Parathyroid adenoma (tissue), 2 donors: ENCODE data around the gene FAM131B.

Source experiments
- H2AFZ ChIP-seq: fragments of 300-600 bp; sonication (generic); one replicate; pipeline ENCODE4 v1.7.0; 2017; ENCODE audit warnings: antibody characterized with exemption, mild to moderate bottlenecking
- H3K27ac ChIP-seq: fragments of 300-600 bp; sonication (generic); one replicate; pipeline ENCODE4 v1.7.0; 2017
- H3K27me3 ChIP-seq: fragments of 300-600 bp; sonication (generic); one replicate; pipeline ENCODE4 v1.7.0; 2017; ENCODE audit warnings: low read length; ENCODE audit not compliant: control insufficient read depth, insufficient read depth
- H3K36me3 ChIP-seq: fragments of 300-600 bp; sonication (generic); one replicate; pipeline ENCODE4 v1.7.0; 2017; ENCODE audit warnings: low read length; ENCODE audit not compliant: control insufficient read depth, insufficient read depth
- H3K4me1 ChIP-seq: fragments of 300-600 bp; sonication (generic); one replicate; pipeline ENCODE4 v1.7.0; 2017; ENCODE audit warnings: control low read depth
- H3K4me2 ChIP-seq: fragments of 300-600 bp; sonication (generic); one replicate; pipeline ENCODE4 v1.7.0; 2017; ENCODE audit warnings: low read length
- H3K4me3 ChIP-seq: fragments of 300-600 bp; sonication (generic); one replicate; pipeline ENCODE4 v1.7.0; 2017; ENCODE audit warnings: low read depth, low read length
- H3K79me2 ChIP-seq: fragments of 300-600 bp; sonication (generic); one replicate; pipeline ENCODE4 v1.7.0; 2017; ENCODE audit warnings: control low read depth
- H3K9ac ChIP-seq: fragments of 300-600 bp; sonication (generic); one replicate; pipeline ENCODE4 v1.7.0; 2017; ENCODE audit warnings: mild to moderate bottlenecking
- H3K9me3 ChIP-seq: fragments of 300-600 bp; sonication (generic); one replicate; pipeline ENCODE4 v1.7.0; 2017; ENCODE audit warnings: low read length; ENCODE audit not compliant: control insufficient read depth
- CTCF ChIP-seq: fragments of 300-600 bp; sonication (generic); IDR thresholded peaks from one replicate; pipeline ENCODE4 v1.7.0; 2017; ENCODE audit warnings: antibody characterized with exemption, mild to moderate bottlenecking
- donor health status: primary hyperparathyroidism.

FAM131B gene

GRCh38 chr7:143369678-143370651 is 7.5 kb upstream of the FAM131B start:
- Histone ChIP-seq H3K4me3 (no peak overlapping the region), H3K4me1 (peaks cover 3% of the 10 kb centered on the region), H3K9me3 (no peaks in the 10 kb centered on the region), H3K27ac (no peak overlapping the region), H3K27me3 (no peaks in the 10 kb centered on the region), H2AFZ (no peak overlapping the region), H3K79me2 (no peaks in the 10 kb centered on the region), H3K9ac (no peak overlapping the region), H3K4me2 (no peak overlapping the region), H3K36me3 (no peaks in the 10 kb centered on the region)
- no peak for TF ChIP-seq CTCF

GRCh38 chr7:143368387-143368786 is 5.9 kb upstream of the FAM131B start:
- no peak for TF ChIP-seq CTCF
- H3K4me1 ChIP-seq: peaks cover 3% of the 10 kb centered on the region
- no peaks in the 10 kb centered on the region for H3K27me3 ChIP-seq
- no peak overlapping the region for H3K9ac ChIP-seq
- no peak overlapping the region for H2AFZ ChIP-seq
- no peaks in the 10 kb centered on the region for H3K79me2 ChIP-seq
- no peak overlapping the region for H3K4me2 ChIP-seq
- H3K4me3 ChIP-seq: no peak overlapping the region
- no peaks in the 10 kb centered on the region for H3K9me3 ChIP-seq
- no peaks in the 10 kb centered on the region for H3K36me3 ChIP-seq
- H3K27ac ChIP-seq: no peak overlapping the region

GRCh38 chr7:143367972-143368371 is 5.5 kb upstream of the FAM131B start:
- Histone ChIP-seq H3K27ac (no peak overlapping the region), H3K4me1 (peaks cover 3% of the 10 kb centered on the region), H2AFZ (no peak overlapping the region), H3K36me3 (no peaks in the 10 kb centered on the region), H3K4me3 (no peak overlapping the region), H3K4me2 (no peak overlapping the region), H3K9me3 (no peaks in the 10 kb centered on the region), H3K79me2 (no peaks in the 10 kb centered on the region), H3K9ac (no peak overlapping the region), H3K27me3 (no peaks in the 10 kb centered on the region)
- no peak for TF ChIP-seq CTCF

- no peaks in the 10 kb centered on the region for H3K4me1 ChIP-seq
- H3K27me3 ChIP-seq: no peaks in the 10 kb centered on the region
- H2AFZ ChIP-seq: no peak overlapping the region
- H3K36me3 ChIP-seq: no peaks in the 10 kb centered on the region
- H3K79me2 ChIP-seq: no peaks in the 10 kb centered on the region
- H3K4me3 ChIP-seq: no peak overlapping the region
- H3K4me2 ChIP-seq: peak overlapping the region; percentile 10
- no peak overlapping the region for H3K27ac ChIP-seq
- H3K9me3 ChIP-seq: no peaks in the 10 kb centered on the region
- TF ChIP-seq CTCF: no peak
- no peak overlapping the region for H3K9ac ChIP-seq
These were observed 764 bp upstream of the FAM131B start for GRCh38 chr7:143363016-143363937.
